HG03457 (cell line): ENCODE data around the gene SMIM10L2A.
"Not testable (repeated sequence)": the region's sequence is repeated elsewhere in the genome, so short reads cannot be mapped to it uniquely, and the experiment has no call there.

Source experiments
- ATAC-seq: cut with Tn5 transposase; IDR thresholded peaks from one replicate; pipeline ENCODE4 v1.9.1; 2021; ENCODE audit warnings: moderate number of reproducible peaks; ENCODE audit not compliant: unreplicated experiment

The SMIM10L2A gene

DNA sequence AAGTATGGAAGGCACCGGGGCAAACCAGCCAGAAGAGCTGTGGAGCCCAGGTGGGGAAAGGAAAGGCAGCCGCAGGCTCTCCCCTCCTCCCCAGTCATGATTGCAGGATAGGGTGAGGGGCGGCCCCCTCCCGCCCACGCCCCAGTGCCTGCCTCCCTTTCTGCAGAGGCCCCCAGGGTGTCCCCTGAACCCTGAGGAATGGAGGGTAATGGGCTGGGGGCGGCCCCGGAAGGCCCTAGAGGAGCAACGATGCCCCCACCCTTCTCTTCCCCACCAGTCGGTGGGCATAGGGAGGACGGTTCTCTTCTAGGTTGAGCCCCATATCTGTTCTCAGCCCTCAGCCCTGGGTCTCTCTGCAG lies 1.0 kb downstream of the SMIM10L2A start:
- ATAC-seq, result not testable (repeated sequence)

DNA sequence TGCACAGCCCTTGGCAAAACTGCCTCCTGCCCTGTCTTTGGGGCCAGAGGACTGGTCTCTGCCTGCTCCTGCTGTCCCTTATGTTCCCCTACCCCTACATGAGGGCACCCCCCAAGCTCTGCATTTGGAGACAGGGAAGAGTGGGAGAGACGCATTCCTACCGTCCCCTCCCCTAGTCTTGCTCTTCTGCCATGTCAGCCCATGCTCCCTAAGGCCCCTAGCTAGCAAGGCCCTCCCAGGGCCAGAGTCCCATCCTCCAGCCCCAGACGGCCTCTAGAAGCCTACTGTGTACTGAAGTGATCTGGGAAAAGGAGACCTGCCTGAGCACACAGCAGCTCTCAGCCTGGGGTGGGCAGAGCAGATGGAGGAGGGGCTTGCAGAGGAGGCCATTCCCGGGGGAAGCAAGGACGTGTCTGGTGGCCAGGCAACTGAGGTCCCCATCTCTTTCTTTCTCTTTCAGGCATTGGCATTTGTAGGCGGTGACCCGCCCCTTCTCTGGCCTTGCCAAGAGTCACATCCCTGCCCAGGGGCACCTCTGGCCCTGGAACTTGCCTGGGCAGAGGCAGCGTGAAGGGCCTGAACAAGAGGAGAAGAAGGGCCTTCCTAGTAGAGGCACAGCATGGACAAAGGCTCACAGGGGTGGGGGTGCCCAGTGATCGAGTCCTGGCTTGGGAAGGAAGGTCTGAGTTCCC lies 1.6 kb downstream of the SMIM10L2A start:
- ATAC-seq, result not testable (repeated sequence)

GRCh38 chrX:135424469-135424868 lies 2.7 kb downstream of the SMIM10L2A start:
- no peak for ATAC-seq

DNA sequence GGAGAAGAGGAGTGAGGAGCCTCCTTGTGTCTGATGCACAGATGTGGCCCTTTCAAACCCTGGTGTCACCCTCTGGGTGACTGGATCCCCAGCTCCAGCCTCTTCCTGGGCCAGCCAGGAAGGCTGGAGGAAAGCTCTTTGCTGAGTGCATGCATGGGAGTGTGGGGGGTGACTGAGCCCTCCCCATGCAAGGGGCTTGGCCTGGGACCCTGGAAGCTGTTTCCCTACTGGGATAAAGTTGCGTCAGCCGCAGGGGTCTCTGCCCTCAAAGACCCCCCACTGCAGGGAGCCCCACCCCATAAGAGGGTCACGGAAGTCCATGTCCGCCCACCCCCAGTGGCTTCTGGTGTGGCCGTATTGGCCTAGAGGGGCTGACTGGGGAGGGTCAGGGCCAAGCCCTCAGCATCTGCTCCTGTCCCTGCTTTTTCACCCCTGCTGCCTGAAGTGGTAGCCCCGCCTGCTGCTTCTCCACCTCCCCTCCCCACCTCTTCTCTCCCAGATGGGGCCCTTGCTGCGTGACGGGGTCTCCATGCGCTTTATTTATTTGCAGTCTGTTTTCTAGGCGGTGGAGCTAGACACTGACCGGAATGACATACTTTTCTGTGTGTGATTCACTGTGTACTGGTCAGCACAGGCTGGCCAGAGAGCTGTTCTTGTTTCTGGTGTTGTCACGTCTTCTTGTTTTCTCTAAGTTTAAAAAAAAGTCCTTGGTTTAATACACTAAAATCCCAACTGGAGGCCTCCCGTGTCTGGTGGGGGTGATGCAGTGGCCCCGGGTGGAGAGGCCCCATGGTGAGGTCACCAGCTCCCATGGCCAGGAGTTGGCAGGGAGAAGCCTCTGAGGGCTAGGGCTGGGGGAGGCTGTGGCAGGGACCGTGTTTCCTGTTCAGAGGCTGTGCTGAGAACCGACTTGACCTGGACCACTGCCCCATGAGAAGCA lies 3.6 kb downstream of the SMIM10L2A start:
- ATAC-seq, result no peak

GRCh38 chrX:135429429-135429828 lies 7.7 kb downstream of the SMIM10L2A start:
- no peak for ATAC-seq

GRCh38 chrX:135431886-135432285 lies 10.1 kb downstream of the SMIM10L2A start:
- no peak for ATAC-seq

DNA sequence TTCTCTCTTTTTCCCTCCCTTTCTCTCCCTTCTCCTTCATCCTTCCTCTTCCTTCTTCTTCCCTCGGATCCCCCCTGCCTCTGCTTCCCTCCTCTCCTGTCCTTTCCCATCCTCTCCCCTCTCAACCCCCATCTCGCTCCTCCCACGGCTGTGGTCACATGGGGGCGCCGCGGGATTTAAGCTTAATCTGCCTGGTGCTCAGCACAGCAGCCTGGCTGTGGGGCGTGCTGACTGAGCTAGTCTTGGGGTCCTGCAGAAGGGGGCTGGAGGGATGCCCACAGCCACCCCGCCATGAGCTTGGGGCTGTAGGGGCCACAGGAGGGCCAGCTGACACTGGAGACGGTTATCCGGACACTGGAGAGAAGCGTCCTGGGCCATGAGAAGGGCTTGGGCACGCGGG lies 10.7 kb downstream of the SMIM10L2A start:
- ATAC-seq, result no peak

DNA sequence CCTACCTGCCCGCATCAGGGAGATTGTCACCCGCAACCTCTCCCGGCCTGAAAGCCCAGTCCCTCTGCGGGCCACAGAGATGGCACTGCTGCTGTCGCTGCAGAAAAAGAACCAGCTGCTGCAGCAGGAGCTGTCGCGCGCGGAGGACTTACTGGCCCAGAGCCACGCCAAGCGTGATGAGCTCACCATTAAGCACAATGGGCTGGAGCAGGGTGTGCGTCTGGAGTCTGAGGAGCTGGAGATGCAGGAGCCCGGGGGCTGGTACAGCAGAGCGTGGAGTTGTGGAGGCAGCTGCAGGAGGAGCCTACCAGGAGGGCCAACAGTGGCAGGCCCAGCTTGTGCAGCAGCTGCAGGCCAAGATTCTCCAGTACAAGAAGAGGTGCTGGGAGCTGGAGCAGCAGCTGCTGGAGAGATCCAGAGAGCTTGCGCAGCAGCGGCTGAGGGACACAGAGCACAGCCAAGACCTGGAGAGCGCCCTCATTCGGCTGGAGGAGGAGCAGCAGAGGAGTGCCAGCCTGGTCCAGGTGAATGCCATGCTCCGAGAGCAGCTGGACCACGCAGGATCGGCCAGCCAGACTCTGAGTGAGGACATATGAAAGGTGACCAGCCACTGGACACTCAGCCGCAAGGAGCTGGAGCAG lies 11.3 kb downstream of the SMIM10L2A start:
- ATAC-seq, result no peak

DNA sequence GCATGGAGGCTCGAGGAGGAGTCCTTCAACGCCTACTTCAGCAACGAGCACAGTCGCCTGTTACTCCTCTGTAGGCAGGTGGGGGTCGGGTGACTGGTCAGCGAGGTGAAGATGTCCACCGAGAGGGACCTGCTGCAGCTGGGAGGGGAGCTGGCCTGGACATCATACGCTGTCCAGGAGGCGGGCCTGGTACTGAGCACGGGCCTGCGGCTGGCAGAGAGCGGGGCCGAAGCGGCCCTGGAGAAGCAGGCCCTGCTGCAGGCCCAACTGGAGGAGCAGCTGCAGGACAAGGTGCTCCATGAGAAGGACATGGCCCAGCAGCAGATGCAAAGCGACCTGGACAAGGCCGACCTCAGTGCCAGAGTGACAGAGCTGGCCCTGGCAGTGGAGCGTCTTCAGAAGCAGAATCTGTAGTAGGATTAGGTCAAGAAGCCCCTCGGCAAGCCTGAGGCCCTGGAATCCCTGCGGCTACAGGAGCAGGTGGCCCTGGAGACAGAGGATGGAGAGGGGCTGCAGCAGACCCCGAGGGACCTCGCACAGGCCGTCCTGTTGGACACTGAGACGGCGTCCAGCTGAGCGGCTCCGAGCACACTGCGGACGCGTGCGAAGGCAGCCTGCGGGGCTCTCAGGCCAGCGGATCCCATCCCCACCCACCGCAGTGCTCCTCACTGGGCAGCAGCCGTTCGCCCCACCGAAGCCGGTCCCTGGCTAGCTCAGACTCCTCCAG lies 11.9 kb downstream of the SMIM10L2A start:
- ATAC-seq, result no peak

DNA sequence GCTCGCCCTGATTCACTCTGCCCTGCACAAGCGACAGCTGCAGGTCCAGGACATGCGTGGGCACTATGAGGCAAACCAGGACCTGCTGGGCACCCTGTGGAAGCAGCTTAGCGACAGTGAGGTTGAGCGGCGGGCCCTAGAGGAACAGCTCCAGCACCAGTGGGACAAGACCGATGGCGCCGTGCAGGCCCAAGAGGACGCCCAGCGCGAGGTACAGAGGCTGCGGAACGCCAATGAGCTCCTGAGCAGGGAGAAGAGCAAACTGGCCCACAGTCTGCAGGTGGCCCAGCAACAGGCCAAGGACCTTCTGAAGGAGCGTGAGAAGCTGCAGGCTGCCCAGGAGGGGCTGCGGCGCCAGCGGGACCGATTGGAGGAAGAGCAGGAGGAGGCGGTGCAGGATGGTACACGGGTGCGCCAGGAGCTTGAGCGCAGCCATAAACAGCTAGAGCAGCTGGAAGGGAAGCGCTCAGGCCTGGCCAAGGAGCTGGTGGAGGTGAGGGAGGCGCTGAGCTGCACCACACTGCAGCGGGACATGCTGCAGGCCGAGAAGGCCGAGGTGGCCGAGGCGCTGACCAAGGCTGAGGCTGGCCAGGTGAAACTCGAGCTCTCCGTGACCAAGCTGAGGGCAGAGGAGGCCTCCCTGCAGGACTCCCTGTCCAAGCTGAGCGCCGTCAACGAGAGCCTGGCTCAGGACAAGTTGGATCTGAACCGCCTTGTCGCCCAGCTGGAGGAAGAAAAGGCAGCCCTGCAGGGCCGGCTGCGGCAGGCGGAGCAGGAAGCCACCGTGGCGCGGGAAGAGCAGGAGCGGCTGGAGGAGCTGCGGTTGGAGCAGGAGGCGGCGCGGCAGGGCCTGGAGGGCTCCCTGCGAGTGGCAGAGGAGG lies 12.8 kb downstream of the SMIM10L2A start:
- ATAC-seq, result no peak

DNA sequence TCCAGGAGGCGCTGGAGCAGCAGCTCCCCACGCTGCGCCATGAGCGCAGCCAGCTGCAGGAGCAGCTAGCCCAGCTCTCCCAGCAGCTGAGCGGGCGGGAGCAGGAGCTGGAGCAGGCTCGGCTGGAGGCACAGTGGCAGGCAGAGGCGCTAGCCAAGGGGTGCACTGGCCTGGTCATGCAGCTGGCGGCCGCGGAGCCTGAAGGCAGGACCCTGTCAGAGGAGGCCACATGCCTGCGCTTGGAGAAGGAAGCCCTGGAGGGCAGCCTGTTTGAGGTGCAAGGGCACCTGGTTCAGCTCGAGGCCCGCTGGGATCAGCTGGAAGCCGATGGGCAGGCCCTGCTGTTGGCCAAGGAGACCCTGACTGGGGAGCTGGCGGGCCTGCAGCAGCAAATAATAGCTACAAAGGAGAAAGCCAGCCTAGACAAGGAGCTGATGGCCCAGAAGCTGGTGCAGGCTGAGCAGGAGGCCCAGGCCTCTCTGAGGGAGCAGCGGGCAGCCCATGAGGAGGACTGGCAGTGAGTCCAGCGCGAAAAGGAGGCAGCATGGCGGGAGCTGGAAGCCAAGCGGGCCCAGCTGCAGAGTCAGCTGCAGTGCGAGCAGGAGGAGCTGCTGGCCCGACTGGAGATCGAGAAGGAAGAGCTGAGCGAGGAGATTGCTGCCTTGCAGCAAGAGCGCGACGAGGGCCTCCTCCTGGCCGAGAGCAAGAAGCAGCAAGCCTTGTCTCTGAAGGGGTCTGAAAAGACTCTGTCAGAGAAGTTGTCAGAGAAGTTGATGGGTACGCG lies 13.6 kb downstream of the SMIM10L2A start:
- ATAC-seq, result no peak

DNA sequence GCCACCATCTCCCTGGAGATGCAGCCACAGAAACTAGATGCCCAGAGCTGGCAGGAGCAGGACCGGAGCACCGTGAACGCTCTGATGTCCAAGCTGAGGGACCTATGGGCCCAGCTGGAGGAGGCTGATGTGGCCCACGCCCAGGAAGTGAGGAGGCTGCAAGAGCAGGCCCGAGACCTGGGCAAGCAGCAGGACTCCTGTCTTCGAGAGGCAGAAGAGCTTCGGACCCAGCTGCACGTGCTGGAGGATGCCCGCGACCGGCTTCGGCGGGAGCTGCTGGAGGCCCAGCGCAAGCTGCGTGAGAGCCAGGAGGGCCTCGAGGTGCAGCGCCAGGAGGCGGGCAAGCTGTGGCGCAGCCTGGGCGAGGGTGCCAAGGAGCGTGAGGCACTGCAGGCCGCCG lies 14.2 kb downstream of the SMIM10L2A start:
- no peak for ATAC-seq

DNA sequence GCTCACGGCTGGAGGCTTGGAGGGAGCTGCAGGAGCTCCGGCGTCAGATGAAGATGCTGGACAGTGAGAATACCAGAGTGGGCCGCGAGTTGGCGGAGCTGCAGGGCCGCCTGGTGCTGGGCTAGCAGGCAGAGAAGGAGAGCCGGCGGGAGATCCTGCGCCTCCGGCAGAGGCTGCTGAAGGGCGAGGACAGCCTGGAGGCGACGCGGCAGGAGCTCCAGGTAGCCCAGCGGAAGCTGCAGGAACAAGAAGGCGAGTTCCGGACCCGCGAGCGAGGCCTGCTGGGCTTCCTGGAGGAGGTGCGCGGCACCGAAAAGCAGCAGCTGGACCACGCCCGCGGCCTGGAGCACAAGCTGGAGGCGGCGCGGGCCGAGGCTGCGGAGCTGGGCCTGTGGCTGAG lies 14.7 kb downstream of the SMIM10L2A start:
- no peak for ATAC-seq

- no peak for ATAC-seq
Observed at GRCh38 chrX:135436966-135437866, 15.5 kb downstream of the SMIM10L2A start.

DNA sequence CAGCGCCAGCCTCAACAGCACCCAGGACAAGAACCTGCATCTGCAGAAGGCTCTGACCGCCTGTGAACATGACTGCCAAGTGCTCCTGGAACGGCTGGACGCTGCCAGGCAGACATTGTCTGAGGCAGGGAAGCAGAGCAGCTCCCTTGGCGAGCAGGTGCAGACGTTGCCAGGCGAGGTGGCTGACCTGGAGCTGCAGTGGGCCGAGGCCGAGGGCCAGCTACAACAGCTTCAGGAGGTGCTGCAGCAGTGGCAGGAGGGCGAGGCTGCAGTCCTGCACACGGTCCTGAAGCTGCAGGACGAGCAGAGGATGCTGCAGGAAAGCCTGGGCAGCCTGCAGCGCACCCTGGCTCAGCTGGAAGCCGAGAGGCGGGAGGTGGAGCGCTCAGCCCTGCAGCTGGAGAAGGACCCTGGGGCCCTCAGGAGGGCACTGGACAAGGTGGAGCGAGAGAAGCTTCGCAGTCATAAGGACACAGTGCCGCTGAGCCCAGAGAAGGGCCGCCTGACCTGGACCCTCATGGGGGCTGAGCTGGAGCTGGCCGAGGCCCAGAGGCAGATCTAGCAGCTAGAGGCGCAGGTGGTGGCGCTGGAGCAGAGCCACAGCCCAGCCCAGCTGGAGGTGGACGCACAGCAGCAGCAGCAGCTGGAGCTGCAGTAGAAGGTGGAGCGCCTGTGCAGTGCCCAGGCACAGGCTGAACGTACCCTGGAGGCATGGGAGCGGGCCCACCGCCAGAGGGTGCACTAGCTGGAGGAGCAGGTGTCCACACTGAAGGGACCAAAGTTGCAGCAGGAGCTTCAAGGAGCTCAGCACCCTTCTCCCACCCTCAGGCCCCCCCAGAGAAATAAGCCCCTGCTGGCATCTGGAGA lies 16.4 kb downstream of the SMIM10L2A start:
- no peak for ATAC-seq

DNA sequence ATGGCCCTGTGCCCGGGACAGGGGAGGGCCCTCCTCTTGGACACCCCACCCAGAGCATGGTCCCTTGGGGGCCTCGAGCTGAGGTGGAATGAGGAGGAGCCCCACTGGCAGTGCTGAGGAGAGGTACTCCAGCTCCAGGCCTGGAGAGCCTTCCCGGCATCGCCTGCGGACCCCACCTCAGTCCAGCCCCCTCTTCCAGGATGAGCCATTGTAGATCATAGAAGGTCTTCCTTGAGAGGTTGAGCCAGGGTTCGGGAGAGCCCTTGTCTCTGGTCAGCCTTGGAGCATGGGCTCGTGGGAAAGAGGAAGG lies 16.9 kb downstream of the SMIM10L2A start:
- ATAC-seq, result no peak
